ENCODE measurements around the gene PILRA. TPM values are rescaled to one million over a fixed set of nuclear protein-coding genes. Genes with fewer than 3 reads are reported as not detected.

Gene PILRA
- total and polyA plus RNA-seq, 2 donors from 2014 or later, result 15.4 to 18.8 TPM

DNA sequence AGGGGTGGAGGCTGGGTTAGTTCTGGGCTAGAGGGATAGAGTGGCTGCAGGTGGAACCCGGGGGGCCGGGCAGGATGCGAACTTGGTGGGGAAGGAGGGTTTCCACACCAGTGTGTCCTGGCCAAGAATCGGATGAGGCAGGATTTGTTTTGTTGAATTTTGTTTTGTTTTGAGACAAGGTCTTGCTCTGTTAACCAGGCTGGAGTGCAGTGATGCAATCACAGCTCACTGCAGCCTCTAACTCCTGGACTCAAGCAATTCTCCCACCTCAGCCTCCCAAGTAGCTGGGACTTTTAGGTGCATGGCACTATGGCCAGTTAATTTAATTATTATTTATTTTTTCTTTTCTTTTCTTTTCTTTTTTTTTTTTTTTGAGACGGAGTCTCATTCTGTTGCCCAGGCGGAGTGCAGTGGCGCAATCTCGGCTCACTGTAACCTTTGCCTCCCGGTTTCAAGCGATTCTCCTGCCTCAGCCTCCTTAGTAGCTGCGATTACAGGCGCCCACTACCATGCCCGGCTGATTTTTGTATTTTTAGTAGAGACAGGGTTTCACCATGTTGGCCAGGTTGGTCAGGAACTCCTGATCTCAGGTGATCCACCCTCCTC lies 76.0 kb downstream of the PILRA start:
- no peak overlapping the region for H3K4me3 ChIP-seq (ENCODE audit: low read length in 3 of 3)
- intact Hi-C loops (cut with DNase I), result no loop called here

More for the DNA sequence above, 76.0 kb downstream of the PILRA start:
- Histone ChIP-seq H3K4me1 (ENCODE audit: control insufficient read depth in 2 of 3, insufficient read depth in 2 of 3, low read depth in 1 of 3, low read length in 3 of 3) (peaks cover 0 to 3% (median under 1%) of the 10 kb centered on the region in 3 donors), H3K9me3 (ENCODE audit: control insufficient read depth in 2 of 3, insufficient read depth in 1 of 3, low read length in 3 of 3) (no peaks in the 10 kb centered on the region), H3K27ac (ENCODE audit: low read depth in 2 of 2, low read length in 2 of 2) (no peak overlapping the region), H3K9ac (ENCODE audit: low read length in 3 of 3) (no peak overlapping the region), H3K27me3 (ENCODE audit: control insufficient read depth, insufficient read depth, low read length) (no peaks in the 10 kb centered on the region), H3K36me3 (ENCODE audit: control insufficient read depth in 2 of 3, insufficient read depth in 3 of 3, low read length in 3 of 3) (no peaks in the 10 kb centered on the region)
- FAIRE-seq (no peak), DNase-seq (no peak)
- TF ChIP-seq, protein P1, sequence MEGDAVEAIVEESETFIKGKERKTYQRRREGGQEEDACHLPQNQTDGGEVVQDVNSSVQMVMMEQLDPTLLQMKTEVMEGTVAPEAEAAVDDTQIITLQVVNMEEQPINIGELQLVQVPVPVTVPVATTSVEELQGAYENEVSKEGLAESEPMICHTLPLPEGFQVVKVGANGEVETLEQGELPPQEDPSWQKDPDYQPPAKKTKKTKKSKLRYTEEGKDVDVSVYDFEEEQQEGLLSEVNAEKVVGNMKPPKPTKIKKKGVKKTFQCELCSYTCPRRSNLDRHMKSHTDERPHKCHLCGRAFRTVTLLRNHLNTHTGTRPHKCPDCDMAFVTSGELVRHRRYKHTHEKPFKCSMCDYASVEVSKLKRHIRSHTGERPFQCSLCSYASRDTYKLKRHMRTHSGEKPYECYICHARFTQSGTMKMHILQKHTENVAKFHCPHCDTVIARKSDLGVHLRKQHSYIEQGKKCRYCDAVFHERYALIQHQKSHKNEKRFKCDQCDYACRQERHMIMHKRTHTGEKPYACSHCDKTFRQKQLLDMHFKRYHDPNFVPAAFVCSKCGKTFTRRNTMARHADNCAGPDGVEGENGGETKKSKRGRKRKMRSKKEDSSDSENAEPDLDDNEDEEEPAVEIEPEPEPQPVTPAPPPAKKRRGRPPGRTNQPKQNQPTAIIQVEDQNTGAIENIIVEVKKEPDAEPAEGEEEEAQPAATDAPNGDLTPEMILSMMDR (IDR thresholded peaks at IDR 0.05; ENCODE audit: borderline replicate concordance, extremely low read depth, insufficient read depth), result no peak

Other genes with a start within 250 kb of the PILRA start
- 2.4 TPM for gene MBLAC1, start 246.5 kb upstream of the PILRA start, total RNA-seq
- 3.7 TPM for gene MBLAC1, start 246.5 kb upstream of the PILRA start, polyA plus RNA-seq (ENCODE audit: insufficient read depth, low read depth, low replicate concordance)
- gene LAMTOR4, start 224.6 kb upstream of the PILRA start, total RNA-seq, result 122 TPM
- gene LAMTOR4, start 224.6 kb upstream of the PILRA start, polyA plus RNA-seq (ENCODE audit: insufficient read depth, low read depth, low replicate concordance), result 470 TPM
- gene TRAPPC14, start 214.8 kb upstream of the PILRA start, total RNA-seq, result 27.1 TPM
- gene TRAPPC14, start 214.8 kb upstream of the PILRA start, polyA plus RNA-seq (ENCODE audit: insufficient read depth, low read depth, low replicate concordance), result 14.8 TPM
- gene GAL3ST4, start 204.9 kb upstream of the PILRA start, total RNA-seq, result 3.2 TPM
- gene GAL3ST4, start 204.9 kb upstream of the PILRA start, polyA plus RNA-seq (ENCODE audit: insufficient read depth, low read depth, low replicate concordance), result 1.2 TPM
- 1.8 TPM for gene GPC2, start 196.1 kb upstream of the PILRA start, total RNA-seq
- gene GPC2, start 196.1 kb upstream of the PILRA start, polyA plus RNA-seq (ENCODE audit: insufficient read depth, low read depth, low replicate concordance), result 0.73 TPM
- 3.7 TPM for gene STAG3, start 195.6 kb upstream of the PILRA start, total RNA-seq
- 3.4 TPM for gene STAG3, start 195.6 kb upstream of the PILRA start, polyA plus RNA-seq (ENCODE audit: insufficient read depth, low read depth, low replicate concordance)
- gene PVRIG, start 153.5 kb upstream of the PILRA start, total RNA-seq, result 3.2 TPM
- not detected for gene PVRIG, start 153.5 kb upstream of the PILRA start, polyA plus RNA-seq (ENCODE audit: insufficient read depth, low read depth, low replicate concordance)
- not detected for gene SPDYE3, start 65.8 kb upstream of the PILRA start, total RNA-seq
- not detected for gene SPDYE3, start 65.8 kb upstream of the PILRA start, polyA plus RNA-seq (ENCODE audit: insufficient read depth, low read depth, low replicate concordance)
- gene PILRB, start 15.4 kb upstream of the PILRA start, total RNA-seq, result 76.4 TPM
- gene PILRB, start 15.4 kb upstream of the PILRA start, polyA plus RNA-seq (ENCODE audit: insufficient read depth, low read depth, low replicate concordance), result 45.0 TPM
- 3.0 TPM for gene ZCWPW1, start 55.2 kb downstream of the PILRA start, total RNA-seq
- 7.9 TPM for gene ZCWPW1, start 55.2 kb downstream of the PILRA start, polyA plus RNA-seq (ENCODE audit: insufficient read depth, low read depth, low replicate concordance)
- gene MEPCE, start 56.3 kb downstream of the PILRA start, total RNA-seq, result 47.2 TPM
- gene MEPCE, start 56.3 kb downstream of the PILRA start, polyA plus RNA-seq (ENCODE audit: insufficient read depth, low read depth, low replicate concordance), result 33.4 TPM
- gene PPP1R35, start 63.0 kb downstream of the PILRA start, total RNA-seq, result 41.7 TPM
- gene PPP1R35, start 63.0 kb downstream of the PILRA start, polyA plus RNA-seq (ENCODE audit: insufficient read depth, low read depth, low replicate concordance), result 40.2 TPM
- 0.54 TPM for gene SPACDR, start 90.8 kb downstream of the PILRA start, total RNA-seq
- gene SPACDR, start 90.8 kb downstream of the PILRA start, polyA plus RNA-seq (ENCODE audit: insufficient read depth, low read depth, low replicate concordance), result not detected
- 61.5 TPM for gene TSC22D4, start 105.7 kb downstream of the PILRA start, total RNA-seq
- gene TSC22D4, start 105.7 kb downstream of the PILRA start, polyA plus RNA-seq (ENCODE audit: insufficient read depth, low read depth, low replicate concordance), result 67.0 TPM
- gene NYAP1, start 110.4 kb downstream of the PILRA start, total RNA-seq, result 0.41 TPM
- 0.69 TPM for gene NYAP1, start 110.4 kb downstream of the PILRA start, polyA plus RNA-seq (ENCODE audit: insufficient read depth, low read depth, low replicate concordance)
- gene AGFG2, start 165.7 kb downstream of the PILRA start, total RNA-seq, result 37.3 TPM
- 24.3 TPM for gene AGFG2, start 165.7 kb downstream of the PILRA start, polyA plus RNA-seq (ENCODE audit: insufficient read depth, low read depth, low replicate concordance)
- 9.8 TPM for gene SAP25, start 200.4 kb downstream of the PILRA start, total RNA-seq
- 5.7 TPM for gene SAP25, start 200.4 kb downstream of the PILRA start, polyA plus RNA-seq (ENCODE audit: insufficient read depth, low read depth, low replicate concordance)
- gene LRCH4, start 212.6 kb downstream of the PILRA start, total RNA-seq, result 62.9 TPM
- 23.2 TPM for gene LRCH4, start 212.6 kb downstream of the PILRA start, polyA plus RNA-seq (ENCODE audit: insufficient read depth, low read depth, low replicate concordance)
- gene FBXO24, start 212.8 kb downstream of the PILRA start, total RNA-seq, result 0.60 TPM
- 0.95 TPM for gene FBXO24, start 212.8 kb downstream of the PILRA start, polyA plus RNA-seq (ENCODE audit: insufficient read depth, low read depth, low replicate concordance)
- gene PCOLCE, start 228.9 kb downstream of the PILRA start, total RNA-seq, result 51.5 TPM
- gene PCOLCE, start 228.9 kb downstream of the PILRA start, polyA plus RNA-seq (ENCODE audit: insufficient read depth, low read depth, low replicate concordance), result 42.9 TPM
- 18.2 TPM for gene MOSPD3, start 239.1 kb downstream of the PILRA start, total RNA-seq
- 30.6 TPM for gene MOSPD3, start 239.1 kb downstream of the PILRA start, polyA plus RNA-seq (ENCODE audit: insufficient read depth, low read depth, low replicate concordance)